ENCODE measurements around the gene SLC7A9. TPM values are rescaled to one million over a fixed set of nuclear protein-coding genes. Genes with fewer than 3 reads are reported as not detected.

Gene SLC7A9
- total and polyA plus RNA-seq, 4 donors, result 6.8 to 16.3 (median 9.8) TPM

DNA sequence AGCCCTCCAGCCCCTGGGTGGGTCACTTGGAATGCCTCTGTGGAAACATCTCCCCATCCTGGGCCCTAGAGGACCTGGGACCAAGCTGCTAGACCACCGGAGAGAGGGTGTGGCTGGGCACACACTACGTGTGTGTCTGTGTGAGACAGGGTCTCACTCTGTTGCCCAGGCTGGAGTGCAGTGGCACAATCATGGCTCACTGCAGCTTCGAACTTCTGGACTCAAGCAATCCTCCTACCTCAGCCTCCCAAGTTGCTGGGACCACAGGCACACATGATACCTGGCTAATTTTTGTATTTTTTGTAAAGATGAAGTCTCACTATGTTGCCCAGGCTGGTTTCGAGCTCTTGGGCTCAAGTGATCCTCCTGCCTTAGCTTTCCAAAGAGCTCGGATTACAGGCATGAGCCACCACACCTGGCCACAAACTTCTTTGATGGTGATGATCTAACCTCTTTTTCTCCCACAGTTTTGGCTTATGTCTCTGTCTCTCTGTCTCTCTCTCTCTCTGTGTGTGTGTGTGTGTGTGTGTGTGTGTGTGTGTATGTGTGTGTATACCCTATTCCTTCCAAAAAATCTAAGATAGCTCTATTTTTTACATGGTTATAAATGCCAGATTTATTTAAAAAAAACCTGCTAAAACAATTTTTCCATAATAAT lies 32.1 kb upstream of the SLC7A9 start:
- Histone ChIP-seq H3K4me1 (ENCODE audit: control insufficient read depth in 4 of 4, insufficient read depth in 4 of 4, low read length in 3 of 4) (no peaks in the 10 kb centered on the region), H3K27me3 (ENCODE audit: control insufficient read depth in 4 of 4, insufficient read depth in 4 of 4, low read length in 3 of 4) (no peaks in the 10 kb centered on the region), H3K4me3 (ENCODE audit: low read depth in 1 of 3, low read length in 3 of 3) (no peak overlapping the region), H3K27ac (ENCODE audit: low read depth in 1 of 2, low read length in 2 of 2) (no peak overlapping the region), H3K9me3 (ENCODE audit: control insufficient read depth in 4 of 4, low read length in 3 of 4) (no peaks in the 10 kb centered on the region), H3K36me3 (ENCODE audit: control insufficient read depth in 4 of 4, insufficient read depth in 3 of 4, low read depth in 1 of 4, low read length in 3 of 4) (peaks cover 0 to 5% (median 0%) of the 10 kb centered on the region in 4 donors), H3K9ac (ENCODE audit: low read depth in 1 of 2, low read length in 2 of 2) (no peak overlapping the region)
- 96% methylated on average over 5 of the region's 5 CpGs for WGBS
- no peak for DNase-seq (ENCODE audit: low spot score)
- TF ChIP-seq, protein P1, sequence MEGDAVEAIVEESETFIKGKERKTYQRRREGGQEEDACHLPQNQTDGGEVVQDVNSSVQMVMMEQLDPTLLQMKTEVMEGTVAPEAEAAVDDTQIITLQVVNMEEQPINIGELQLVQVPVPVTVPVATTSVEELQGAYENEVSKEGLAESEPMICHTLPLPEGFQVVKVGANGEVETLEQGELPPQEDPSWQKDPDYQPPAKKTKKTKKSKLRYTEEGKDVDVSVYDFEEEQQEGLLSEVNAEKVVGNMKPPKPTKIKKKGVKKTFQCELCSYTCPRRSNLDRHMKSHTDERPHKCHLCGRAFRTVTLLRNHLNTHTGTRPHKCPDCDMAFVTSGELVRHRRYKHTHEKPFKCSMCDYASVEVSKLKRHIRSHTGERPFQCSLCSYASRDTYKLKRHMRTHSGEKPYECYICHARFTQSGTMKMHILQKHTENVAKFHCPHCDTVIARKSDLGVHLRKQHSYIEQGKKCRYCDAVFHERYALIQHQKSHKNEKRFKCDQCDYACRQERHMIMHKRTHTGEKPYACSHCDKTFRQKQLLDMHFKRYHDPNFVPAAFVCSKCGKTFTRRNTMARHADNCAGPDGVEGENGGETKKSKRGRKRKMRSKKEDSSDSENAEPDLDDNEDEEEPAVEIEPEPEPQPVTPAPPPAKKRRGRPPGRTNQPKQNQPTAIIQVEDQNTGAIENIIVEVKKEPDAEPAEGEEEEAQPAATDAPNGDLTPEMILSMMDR (IDR thresholded peaks at IDR 0.05; ENCODE audit: low read depth, low read length, missing input control), result no peak
- TF ChIP-seq, protein P2, sequence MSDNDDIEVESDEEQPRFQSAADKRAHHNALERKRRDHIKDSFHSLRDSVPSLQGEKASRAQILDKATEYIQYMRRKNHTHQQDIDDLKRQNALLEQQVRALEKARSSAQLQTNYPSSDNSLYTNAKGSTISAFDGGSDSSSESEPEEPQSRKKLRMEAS (IDR thresholded peaks at IDR 0.05), result no peak
- TF ChIP-seq NR2F2 (IDR thresholded peaks at IDR 0.05) (no peak), EGR1 (IDR thresholded peaks at IDR 0.05; ENCODE audit: low read depth in 2 of 2) (no peak), HNF4G (IDR thresholded peaks at IDR 0.05) (no peak), GABPA (IDR thresholded peaks at IDR 0.05 in 1 of 2, conservative IDR thresholded peaks at IDR 0.05 in 1 of 2) (no peak), RXRA (IDR thresholded peaks at IDR 0.05) (no peak), FOXA2 (IDR thresholded peaks at IDR 0.05) (no peak), FOXA1 (IDR thresholded peaks at IDR 0.05) (no peak), TAF1 (conservative IDR thresholded peaks at IDR 0.05) (no peak), SP1 (IDR thresholded peaks at IDR 0.05) (no peak), JUND (IDR thresholded peaks at IDR 0.05) (no peak), RAD21 (IDR thresholded peaks at IDR 0.05) (no peak)
- TF ChIP-seq, protein P3, sequence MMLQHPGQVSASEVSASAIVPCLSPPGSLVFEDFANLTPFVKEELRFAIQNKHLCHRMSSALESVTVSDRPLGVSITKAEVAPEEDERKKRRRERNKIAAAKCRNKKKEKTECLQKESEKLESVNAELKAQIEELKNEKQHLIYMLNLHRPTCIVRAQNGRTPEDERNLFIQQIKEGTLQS (IDR thresholded peaks at IDR 0.05), result no peak
- TF ChIP-seq, protein P4, sequence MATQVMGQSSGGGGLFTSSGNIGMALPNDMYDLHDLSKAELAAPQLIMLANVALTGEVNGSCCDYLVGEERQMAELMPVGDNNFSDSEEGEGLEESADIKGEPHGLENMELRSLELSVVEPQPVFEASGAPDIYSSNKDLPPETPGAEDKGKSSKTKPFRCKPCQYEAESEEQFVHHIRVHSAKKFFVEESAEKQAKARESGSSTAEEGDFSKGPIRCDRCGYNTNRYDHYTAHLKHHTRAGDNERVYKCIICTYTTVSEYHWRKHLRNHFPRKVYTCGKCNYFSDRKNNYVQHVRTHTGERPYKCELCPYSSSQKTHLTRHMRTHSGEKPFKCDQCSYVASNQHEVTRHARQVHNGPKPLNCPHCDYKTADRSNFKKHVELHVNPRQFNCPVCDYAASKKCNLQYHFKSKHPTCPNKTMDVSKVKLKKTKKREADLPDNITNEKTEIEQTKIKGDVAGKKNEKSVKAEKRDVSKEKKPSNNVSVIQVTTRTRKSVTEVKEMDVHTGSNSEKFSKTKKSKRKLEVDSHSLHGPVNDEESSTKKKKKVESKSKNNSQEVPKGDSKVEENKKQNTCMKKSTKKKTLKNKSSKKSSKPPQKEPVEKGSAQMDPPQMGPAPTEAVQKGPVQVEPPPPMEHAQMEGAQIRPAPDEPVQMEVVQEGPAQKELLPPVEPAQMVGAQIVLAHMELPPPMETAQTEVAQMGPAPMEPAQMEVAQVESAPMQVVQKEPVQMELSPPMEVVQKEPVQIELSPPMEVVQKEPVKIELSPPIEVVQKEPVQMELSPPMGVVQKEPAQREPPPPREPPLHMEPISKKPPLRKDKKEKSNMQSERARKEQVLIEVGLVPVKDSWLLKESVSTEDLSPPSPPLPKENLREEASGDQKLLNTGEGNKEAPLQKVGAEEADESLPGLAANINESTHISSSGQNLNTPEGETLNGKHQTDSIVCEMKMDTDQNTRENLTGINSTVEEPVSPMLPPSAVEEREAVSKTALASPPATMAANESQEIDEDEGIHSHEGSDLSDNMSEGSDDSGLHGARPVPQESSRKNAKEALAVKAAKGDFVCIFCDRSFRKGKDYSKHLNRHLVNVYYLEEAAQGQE (IDR thresholded peaks at IDR 0.05), result no peak
- TF ChIP-seq, protein P5, sequence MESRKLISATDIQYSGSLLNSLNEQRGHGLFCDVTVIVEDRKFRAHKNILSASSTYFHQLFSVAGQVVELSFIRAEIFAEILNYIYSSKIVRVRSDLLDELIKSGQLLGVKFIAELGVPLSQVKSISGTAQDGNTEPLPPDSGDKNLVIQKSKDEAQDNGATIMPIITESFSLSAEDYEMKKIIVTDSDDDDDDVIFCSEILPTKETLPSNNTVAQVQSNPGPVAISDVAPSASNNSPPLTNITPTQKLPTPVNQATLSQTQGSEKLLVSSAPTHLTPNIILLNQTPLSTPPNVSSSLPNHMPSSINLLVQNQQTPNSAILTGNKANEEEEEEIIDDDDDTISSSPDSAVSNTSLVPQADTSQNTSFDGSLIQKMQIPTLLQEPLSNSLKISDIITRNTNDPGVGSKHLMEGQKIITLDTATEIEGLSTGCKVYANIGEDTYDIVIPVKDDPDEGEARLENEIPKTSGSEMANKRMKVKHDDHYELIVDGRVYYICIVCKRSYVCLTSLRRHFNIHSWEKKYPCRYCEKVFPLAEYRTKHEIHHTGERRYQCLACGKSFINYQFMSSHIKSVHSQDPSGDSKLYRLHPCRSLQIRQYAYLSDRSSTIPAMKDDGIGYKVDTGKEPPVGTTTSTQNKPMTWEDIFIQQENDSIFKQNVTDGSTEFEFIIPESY (IDR thresholded peaks at IDR 0.05), result no peak

All from liver (tissue), 9 donors.